ENCODE measurements around the gene SMARCC2.

SMARCC2 gene

GRCh38 chr12:56189099-56189917 lies at the start of gene SMARCC2:
Gene SMARCC2 (minus strand): TSS chr12:56189483. CDS start chr12:56189461, 22 bp downstream.
- TF ChIP-seq CTCF (IDR thresholded peaks at IDR 0.05; ENCODE audit: control extremely low read depth, extremely low read depth, low read depth, missing control alignments), result peak; percentile 88
- peak; percentile 95 for DNase-seq (ENCODE audit: extremely low spot score)
- ChIA-PET CTCF (interaction anchor here (0.6 to 9.6 kb wide), 77 partner anchors 11 to 450 kb away, joined by 3 to 243 read pairs (median 4); partner anchors contain the start of genes ANKRD52, ESYT1, IL23A and MYL6), POLR2A (interaction anchor here (0.5 to 3.0 kb wide), 12 partner anchors 22 to 287 kb away, joined by 3 to 16 read pairs (median 6); partner anchors contain the start of genes ESYT1, RNF41 and ZC3H10)

GRCh38 chr12:56237552-56237951 lies 48.3 kb upstream of the SMARCC2 start:
- POLR2A ChIA-PET, result no interaction called here
- CTCF ChIA-PET, result interaction anchor here (0.8 to 3.5 kb wide), 5 partner anchors 10 to 48 kb away, joined by 3 to 13 read pairs (median 4); partner anchors contain the start of genes ANKRD52 and SMARCC2
- no peak for TF ChIP-seq CTCF (IDR thresholded peaks at IDR 0.05; ENCODE audit: control extremely low read depth, extremely low read depth, low read depth, missing control alignments)
- DNase-seq (ENCODE audit: extremely low spot score), result no peak

- CTCF ChIA-PET, result interaction anchor here (0.8 to 3.5 kb wide), 7 partner anchors 10 to 47 kb away, joined by 3 to 13 read pairs (median 4); partner anchors contain the start of genes ANKRD52 and SMARCC2
- POLR2A ChIA-PET, result interaction anchor here (0.5 to 0.6 kb wide), 2 partner anchors 231 to 514 kb away, joined by 3 read pairs; no protein-coding TSS in a partner anchor
- no peak for TF ChIP-seq CTCF (IDR thresholded peaks at IDR 0.05; ENCODE audit: control extremely low read depth, extremely low read depth, low read depth, missing control alignments)
- DNase-seq (ENCODE audit: extremely low spot score), result no peak
These were observed 47.7 kb upstream of the SMARCC2 start for GRCh38 chr12:56236985-56237384.

GRCh38 chr12:56236091-56236490 lies 46.8 kb upstream of the SMARCC2 start:
- no peak for TF ChIP-seq CTCF (IDR thresholded peaks at IDR 0.05; ENCODE audit: control extremely low read depth, extremely low read depth, low read depth, missing control alignments)
- POLR2A ChIA-PET, result no interaction called here
- CTCF ChIA-PET, result interaction anchor here (1.0 to 2.1 kb wide), 5 partner anchors 16 to 46 kb away, joined by 3 to 8 read pairs (median 4); partner anchors contain the start of gene SMARCC2

GRCh38 chr12:56234746-56235436 lies 45.6 kb upstream of the SMARCC2 start:
- no peak for TF ChIP-seq CTCF (IDR thresholded peaks at IDR 0.05; ENCODE audit: control extremely low read depth, extremely low read depth, low read depth, missing control alignments)
- CTCF ChIA-PET, result interaction anchor here (1.6 to 4.5 kb wide), 3 partner anchors 13 to 46 kb away, joined by 5 to 24 read pairs (median 9); partner anchors contain the start of genes RNF41 and SMARCC2
- DNase-seq (ENCODE audit: extremely low spot score), result no peak
- POLR2A ChIA-PET, result no interaction called here

More at GRCh38 chr12:56236091-56236490, 46.8 kb upstream of the SMARCC2 start:
- DNase-seq (ENCODE audit: extremely low spot score), result no peak

- DNase-seq (ENCODE audit: extremely low spot score), result no peak
- CTCF ChIA-PET, result interaction anchor here (1.0 to 4.5 kb wide), 4 partner anchors 9 to 105 kb away, joined by 3 to 24 read pairs (median 4); partner anchors contain the start of genes RNF41 and SMARCC2
- TF ChIP-seq CTCF (IDR thresholded peaks at IDR 0.05; ENCODE audit: control extremely low read depth, extremely low read depth, low read depth, missing control alignments), result no peak
- POLR2A ChIA-PET, result interaction anchor here (1.2 kb wide), 1 partner anchor 10 kb away, joined by 3 read pairs; the partner anchor contains the start of gene RNF41
These were observed 41.9 kb upstream of the SMARCC2 start for GRCh38 chr12:56231184-56231582.

Data from GM10248 (cell line).